Measurements from ENCODE around the gene CCDC179. TPM values are rescaled to one million over a fixed set of nuclear protein-coding genes. Genes with fewer than 3 reads are reported as not detected.
A peak's percentile ranks its signal among the peaks of the same experiment; 100 is the strongest.

The CCDC179 gene
- total and polyA plus RNA-seq, 2 of the 13 experiments (the other 11 are each of a cell fraction or from before 2014, with no cell fraction given), result not detected

GRCh38 chr11:22829231-22830081, 30.8 kb downstream of the CCDC179 start, which contains the start of gene SVIP (continued):
- TF ChIP-seq CSRNP1 (CRISPR knock-in tag; IDR thresholded peaks at IDR 0.05), result no peak
- peak; percentile 72 for TF ChIP-seq DMAP1 (CRISPR knock-in tag; IDR thresholded peaks at IDR 0.05)
- TF ChIP-seq ZNF878 (CRISPR knock-in tag; IDR thresholded peaks at IDR 0.05), result peak; percentile 76; the same call in 1 of the 2 replicates
- no peak for TF ChIP-seq KLF12 (CRISPR knock-in tag; IDR thresholded peaks at IDR 0.05; ENCODE audit: borderline replicate concordance)
- no peak for TF ChIP-seq ZNF136 (CRISPR knock-in tag; IDR thresholded peaks at IDR 0.05; ENCODE audit: low read depth)
- TF ChIP-seq ZSCAN30 (CRISPR knock-in tag; IDR thresholded peaks at IDR 0.05), result no peak
- peak; percentile 65; the same call in 1 of the 2 replicates for TF ChIP-seq ZNF331 (CRISPR knock-in tag; IDR thresholded peaks at IDR 0.05)
- peak; percentile 47; the same call in 1 of the 2 replicates for TF ChIP-seq ZNF747 (CRISPR knock-in tag; IDR thresholded peaks at IDR 0.05; ENCODE audit: borderline replicate concordance)
- TF ChIP-seq RFXAP (CRISPR knock-in tag; IDR thresholded peaks at IDR 0.05; ENCODE audit: borderline replicate concordance), result no peak
- TF ChIP-seq ZBTB33 (CRISPR knock-in tag; IDR thresholded peaks at IDR 0.05), result peak; percentile 35; the same call in 1 of the 2 replicates
- TF ChIP-seq ZNF652 (CRISPR knock-in tag; IDR thresholded peaks at IDR 0.05; ENCODE audit: borderline replicate concordance, low read depth), result no peak
- TF ChIP-seq, protein P1, sequence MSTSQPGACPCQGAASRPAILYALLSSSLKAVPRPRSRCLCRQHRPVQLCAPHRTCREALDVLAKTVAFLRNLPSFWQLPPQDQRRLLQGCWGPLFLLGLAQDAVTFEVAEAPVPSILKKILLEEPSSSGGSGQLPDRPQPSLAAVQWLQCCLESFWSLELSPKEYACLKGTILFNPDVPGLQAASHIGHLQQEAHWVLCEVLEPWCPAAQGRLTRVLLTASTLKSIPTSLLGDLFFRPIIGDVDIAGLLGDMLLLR (CRISPR knock-in tag; IDR thresholded peaks at IDR 0.05), result peak; percentile 88
- 0 out of 2 replicates have a peak, but pooled peaks have one; percentile 15 for TF ChIP-seq HOXA5 (CRISPR knock-in tag; IDR thresholded peaks at IDR 0.05)
- TF ChIP-seq ZNF20 (CRISPR knock-in tag; IDR thresholded peaks at IDR 0.05), result no peak
- peak; percentile 36; the same call in 1 of the 2 replicates for TF ChIP-seq ZNF431 (CRISPR knock-in tag; IDR thresholded peaks at IDR 0.05; ENCODE audit: borderline replicate concordance, low read depth)
- TF ChIP-seq HNRNPH1 (optimal IDR thresholded peaks at IDR 0.05; ENCODE audit: low read depth, low read length), result no peak
- TF ChIP-seq SP1 (IDR thresholded peaks at IDR 0.05), result no peak
- TF ChIP-seq SP1 (CRISPR knock-in tag; IDR thresholded peaks at IDR 0.05), result peak; percentile 66
- TF ChIP-seq POLR2AphosphoS5 (IDR thresholded peaks at IDR 0.05; ENCODE audit: low read depth, low read length), result peak; percentile 72
- TF ChIP-seq ZBTB37 (CRISPR knock-in tag; IDR thresholded peaks at IDR 0.05), result no peak
- TF ChIP-seq ARHGAP35 (CRISPR knock-in tag; IDR thresholded peaks at IDR 0.05; ENCODE audit: borderline replicate concordance), result no peak
- peak; percentile 11; the same call in 1 of the 2 replicates for TF ChIP-seq TARDBP (CRISPR knock-in tag; IDR thresholded peaks at IDR 0.05)
- no peak for TF ChIP-seq CBX5 (CRISPR knock-in tag; IDR thresholded peaks at IDR 0.05; ENCODE audit: borderline replicate concordance)
- TF ChIP-seq ZNF775 (CRISPR knock-in tag; IDR thresholded peaks at IDR 0.05; ENCODE audit: borderline replicate concordance), result no peak
